SK-N-MC (cell line): ENCODE results near the gene TTC32.
"Not testable (repeated sequence)": the region's sequence is repeated elsewhere in the genome, so short reads cannot be mapped to it uniquely, and the experiment has no call there.

ENCODE experiments used
- DNase-seq: peaks from one replicate; pipeline ENCODE4 v3.0.0-alpha.2; 2011; ENCODE audit warnings: low read depth, low spot score
- H3K27ac ChIP-seq: fragments of 200-600 bp; sonication (generic); 2 replicates; pipeline ENCODE4 v1.5.1; 2016; ENCODE audit warnings: mixed run types
- H3K36me3 ChIP-seq: fragments of 200-600 bp; sonication (generic); 2 replicates; pipeline ENCODE4 v1.6.1; 2017; ENCODE audit warnings: antibody characterized with exemption, low read length, mixed read lengths; ENCODE audit not compliant: insufficient read depth
- H3K4me3 ChIP-seq: fragments of 200-600 bp; sonication (generic); 2 replicates; pipeline ENCODE4 v1.5.1; 2016
- H3K9ac ChIP-seq: fragments of 200-600 bp; sonication (generic); 2 replicates; pipeline ENCODE4 v1.8.0; 2017; ENCODE audit warnings: mixed run types, mixed read lengths; ENCODE audit not compliant: insufficient read length
- H3K9me3 ChIP-seq: fragments of 200-600 bp; sonication (generic); 2 replicates; pipeline ENCODE4 v1.6.1; 2017; ENCODE audit warnings: low read depth, mild to moderate bottlenecking, antibody characterized with exemption, low read length, moderate library complexity, mixed read lengths
- EZH2 ChIP-seq: fragments of 200-600 bp; sonication (generic); IDR thresholded peaks from one replicate; pipeline ENCODE4 v1.6.1; 2017; ENCODE audit warnings: antibody characterized with exemption
- FOXP2 ChIP-seq: optimal IDR thresholded peaks from 2 replicates; pipeline ENCODE3; 2011; ENCODE audit warnings: mild to moderate bottlenecking, moderate library complexity; ENCODE audit not compliant: insufficient read depth; ENCODE audit errors: extremely low read length, control extremely low read depth
- POLR2AphosphoS5 ChIP-seq: IDR thresholded peaks from 2 replicates; pipeline ENCODE4 v1.6.1; 2012; ENCODE audit warnings: mild to moderate bottlenecking, low read depth, low read length, borderline replicate concordance

Gene TTC32

GRCh38 chr2:19883486-19883885, 18.3 kb downstream of the TTC32 start:
- DNase-seq, result no peak
- no peak overlapping the region for H3K9ac ChIP-seq
- H3K4me3 ChIP-seq, result no peak overlapping the region
- no peak for TF ChIP-seq FOXP2
- TF ChIP-seq POLR2AphosphoS5, result no peak
- TF ChIP-seq EZH2, result no peak
- no peaks in the 10 kb centered on the region for H3K9me3 ChIP-seq
- H3K27ac ChIP-seq, result no peak overlapping the region
- no peaks in the 10 kb centered on the region for H3K36me3 ChIP-seq

- H3K9ac ChIP-seq, result no peak overlapping the region
- no peak for TF ChIP-seq EZH2
- no peak for TF ChIP-seq POLR2AphosphoS5
- TF ChIP-seq FOXP2, result no peak
- no peak for DNase-seq
- H3K36me3 ChIP-seq, result no peaks in the 10 kb centered on the region
- H3K9me3 ChIP-seq, result no peaks in the 10 kb centered on the region
- H3K27ac ChIP-seq, result no peak overlapping the region
- no peak overlapping the region for H3K4me3 ChIP-seq
These were observed 19.5 kb downstream of the TTC32 start for GRCh38 chr2:19882286-19882685.

- no peak overlapping the region for H3K4me3 ChIP-seq
- H3K9ac ChIP-seq, result no peak overlapping the region
- H3K36me3 ChIP-seq, result no peaks in the 10 kb centered on the region
- TF ChIP-seq POLR2AphosphoS5 (no peak), FOXP2 (no peak), EZH2 (no peak)
- no peaks in the 10 kb centered on the region for H3K9me3 ChIP-seq
- DNase-seq, result no peak
- H3K27ac ChIP-seq, result no peak overlapping the region
These were observed 19.9 kb downstream of the TTC32 start for GRCh38 chr2:19881908-19882265.

- H3K9ac ChIP-seq, result no peak overlapping the region
- no peaks in the 10 kb centered on the region for H3K36me3 ChIP-seq
- H3K4me3 ChIP-seq, result no peak overlapping the region
- DNase-seq, result no peak
- no peak overlapping the region for H3K27ac ChIP-seq
- H3K9me3 ChIP-seq, result no peaks in the 10 kb centered on the region
- no peak for TF ChIP-seq FOXP2
- no peak for TF ChIP-seq POLR2AphosphoS5
- TF ChIP-seq EZH2, result no peak
These were observed 20.4 kb downstream of the TTC32 start for GRCh38 chr2:19881221-19881907.

- not testable (repeated sequence) for DNase-seq, H3K4me3 ChIP-seq, H3K27ac ChIP-seq, H3K9ac ChIP-seq, H3K36me3 ChIP-seq, H3K9me3 ChIP-seq
These were observed 21.6 kb downstream of the TTC32 start for GRCh38 chr2:19880191-19880590.

GRCh38 chr2:19879120-19879519, 22.7 kb downstream of the TTC32 start:
- H3K36me3 ChIP-seq, result no peaks in the 10 kb centered on the region
- no peak for DNase-seq
- H3K27ac ChIP-seq, result no peak overlapping the region
- no peak overlapping the region for H3K4me3 ChIP-seq
- H3K9me3 ChIP-seq, result no peaks in the 10 kb centered on the region
- H3K9ac ChIP-seq, result no peak overlapping the region
- TF ChIP-seq EZH2 (no peak), FOXP2 (no peak), POLR2AphosphoS5 (no peak)

GRCh38 chr2:19878268-19879046, 23.3 kb downstream of the TTC32 start:
- H3K4me3 ChIP-seq, result no peak overlapping the region
- no peaks in the 10 kb centered on the region for H3K9me3 ChIP-seq
- no peak for DNase-seq
- no peak for TF ChIP-seq POLR2AphosphoS5
- no peak for TF ChIP-seq FOXP2
- TF ChIP-seq EZH2, result no peak
- H3K27ac ChIP-seq, result no peak overlapping the region
- H3K36me3 ChIP-seq, result no peaks in the 10 kb centered on the region
- no peak overlapping the region for H3K9ac ChIP-seq

- TF ChIP-seq POLR2AphosphoS5, result no peak
- TF ChIP-seq EZH2, result no peak
- no peak for TF ChIP-seq FOXP2
- no peak overlapping the region for H3K27ac ChIP-seq
- no peaks in the 10 kb centered on the region for H3K9me3 ChIP-seq
- no peak overlapping the region for H3K9ac ChIP-seq
- no peak overlapping the region for H3K4me3 ChIP-seq
- DNase-seq, result no peak
- H3K36me3 ChIP-seq, result no peaks in the 10 kb centered on the region
These were observed 25.0 kb downstream of the TTC32 start for GRCh38 chr2:19876751-19877150.

GRCh38 chr2:19875280-19875679, 26.5 kb downstream of the TTC32 start:
- H3K27ac ChIP-seq, result no peak overlapping the region
- no peaks in the 10 kb centered on the region for H3K36me3 ChIP-seq
- no peak for DNase-seq
- H3K4me3 ChIP-seq, result no peak overlapping the region
- no peak overlapping the region for H3K9ac ChIP-seq
- no peak for TF ChIP-seq EZH2
- TF ChIP-seq POLR2AphosphoS5, result no peak
- no peak for TF ChIP-seq FOXP2
- H3K9me3 ChIP-seq, result no peaks in the 10 kb centered on the region
